Endodermal cell (in vitro differentiated cells): ENCODE results near the gene C2orf74. TPM values are rescaled to one million over a fixed set of nuclear protein-coding genes. Genes with fewer than 3 reads are reported as not detected.
A peak's percentile ranks its signal among the peaks of the same experiment; 100 is the strongest.

ENCODE experiments used
- DNase-seq: peaks from one replicate; pipeline ENCODE4 v3.0.0-alpha.2; 2017
- H3K27ac ChIP-seq: 2 replicates; pipeline ENCODE4 v1.5.1; 2013; ENCODE audit warnings: mild to moderate bottlenecking, low read depth, low read length, moderate library complexity
- H3K27me3 ChIP-seq: 2 replicates; pipeline ENCODE4 v1.6.1; 2013; ENCODE audit warnings: mild to moderate bottlenecking, low read length, moderate library complexity; ENCODE audit not compliant: insufficient read depth, control insufficient read depth, poor library complexity, severe bottlenecking
- H3K36me3 ChIP-seq: 2 replicates; pipeline ENCODE4 v1.7.0; 2013; ENCODE audit warnings: mild to moderate bottlenecking, low read length, moderate library complexity; ENCODE audit not compliant: control insufficient read depth, insufficient read depth
- H3K4me1 ChIP-seq: one replicate; pipeline ENCODE4 v1.7.0; 2013; ENCODE audit warnings: low read length; ENCODE audit not compliant: control insufficient read depth, insufficient read depth
- H3K4me3 ChIP-seq: 2 replicates; pipeline ENCODE4 v1.5.1; 2013; ENCODE audit warnings: mild to moderate bottlenecking, low read length, moderate library complexity
- H3K9ac ChIP-seq: 2 replicates; pipeline ENCODE4 v1.6.1; 2013; ENCODE audit warnings: mild to moderate bottlenecking, low read length, moderate library complexity; ENCODE audit not compliant: poor library complexity, severe bottlenecking; ENCODE audit errors: extremely low read depth
- H3K9me3 ChIP-seq: 2 replicates; pipeline ENCODE4 v1.6.1; 2013; ENCODE audit warnings: mild to moderate bottlenecking, low read length, moderate library complexity; ENCODE audit not compliant: control insufficient read depth
- H3K27ac Mint-ChIP-seq: 2 replicates; pipeline ENCODE4 v1.8.0; 2020; ENCODE audit warnings: mixed read lengths
- H3K27me3 Mint-ChIP-seq: 2 replicates; pipeline ENCODE4 v1.8.0; 2021; ENCODE audit warnings: mild to moderate bottlenecking, mixed read lengths; ENCODE audit not compliant: insufficient read depth
- H3K36me3 Mint-ChIP-seq: 2 replicates; pipeline ENCODE4 v1.8.0; 2020; ENCODE audit warnings: low read depth, mixed read lengths
- H3K4me1 Mint-ChIP-seq: 2 replicates; pipeline ENCODE4 v1.8.0; 2020; ENCODE audit warnings: mixed read lengths
- H3K4me3 Mint-ChIP-seq: 2 replicates; pipeline ENCODE4 v1.8.0; 2020; ENCODE audit warnings: mild to moderate bottlenecking, moderate library complexity, mixed read lengths
- H3K9me3 Mint-ChIP-seq: 2 replicates; pipeline ENCODE4 v1.8.0; 2020; ENCODE audit warnings: mild to moderate bottlenecking, mixed read lengths
- WGBS, 2 experiments: methylation state at CpG; one replicate each; pipeline versions ENCODE4 v1.1.5 to v1.1.7; 2013; ENCODE audit warnings: missing lambda C conversion rate in 2 of 2, mixed read lengths in 1 of 2; ENCODE audit not compliant: insufficient coverage in 1 of 2, insufficient read length in 1 of 2; 5-methylcytosine and 5-hydroxymethylcytosine counted together
- total RNA-seq, 2 donors: library from RNA; stranded (reverse); fragmentation: NEBNext Ultra II Directional in 1 of 2; extraction: Animal tissue kit (Norgen Biotek cat#: 25700) in 1 of 2; gene quantifications; 2 replicates in 1 of 2; 3 replicates in 1 of 2; pipeline ENCODE4 v1.2.1, GENCODE V29; 2021
- TF ChIP-seq, protein P1 (sequence below): fragments of 200-600 bp; sonication (generic); conservative IDR thresholded peaks from 2 replicates; pipeline ENCODE4 v1.5.0; 2021; ENCODE audit warnings: antibody characterized with exemption, mild to moderate bottlenecking

The C2orf74 gene
- total RNA-seq, 2 donors from 2014 or later: 10.2 to 15.7 TPM

DNA sequence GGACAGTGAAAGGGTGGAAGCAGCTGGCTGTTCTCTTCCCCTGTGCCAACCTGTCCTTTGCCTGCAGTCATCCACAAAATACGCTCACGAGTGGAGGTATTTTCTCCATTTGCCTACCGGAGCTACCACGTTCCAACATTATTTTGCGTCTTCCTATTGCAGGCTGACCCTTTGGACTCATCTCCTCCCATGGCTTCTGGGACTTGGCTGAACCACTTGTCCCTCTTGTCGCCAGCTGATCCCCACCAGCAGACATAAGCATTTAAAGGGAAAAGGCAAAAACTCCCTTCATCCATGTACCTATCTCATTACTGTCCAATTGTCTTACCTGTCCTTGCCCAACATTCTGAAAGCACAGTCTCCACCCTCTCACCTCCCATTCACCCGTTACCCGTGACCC, 13.0 kb downstream of the C2orf74 start:
- Mint-ChIP-seq H3K4me3 (no peak overlapping the region), H3K4me1 (peaks cover 27% of the 10 kb centered on the region), H3K9me3 (no peaks in the 10 kb centered on the region), H3K27me3 (peaks cover 33% of the 10 kb centered on the region), H3K36me3 (peaks cover 9% of the 10 kb centered on the region), H3K27ac (no peak overlapping the region)
- TF ChIP-seq, protein P1, sequence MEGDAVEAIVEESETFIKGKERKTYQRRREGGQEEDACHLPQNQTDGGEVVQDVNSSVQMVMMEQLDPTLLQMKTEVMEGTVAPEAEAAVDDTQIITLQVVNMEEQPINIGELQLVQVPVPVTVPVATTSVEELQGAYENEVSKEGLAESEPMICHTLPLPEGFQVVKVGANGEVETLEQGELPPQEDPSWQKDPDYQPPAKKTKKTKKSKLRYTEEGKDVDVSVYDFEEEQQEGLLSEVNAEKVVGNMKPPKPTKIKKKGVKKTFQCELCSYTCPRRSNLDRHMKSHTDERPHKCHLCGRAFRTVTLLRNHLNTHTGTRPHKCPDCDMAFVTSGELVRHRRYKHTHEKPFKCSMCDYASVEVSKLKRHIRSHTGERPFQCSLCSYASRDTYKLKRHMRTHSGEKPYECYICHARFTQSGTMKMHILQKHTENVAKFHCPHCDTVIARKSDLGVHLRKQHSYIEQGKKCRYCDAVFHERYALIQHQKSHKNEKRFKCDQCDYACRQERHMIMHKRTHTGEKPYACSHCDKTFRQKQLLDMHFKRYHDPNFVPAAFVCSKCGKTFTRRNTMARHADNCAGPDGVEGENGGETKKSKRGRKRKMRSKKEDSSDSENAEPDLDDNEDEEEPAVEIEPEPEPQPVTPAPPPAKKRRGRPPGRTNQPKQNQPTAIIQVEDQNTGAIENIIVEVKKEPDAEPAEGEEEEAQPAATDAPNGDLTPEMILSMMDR: no peak
- Histone ChIP-seq H3K27me3 (no peaks in the 10 kb centered on the region), H3K4me3 (no peak overlapping the region), H3K4me1 (peaks cover 17% of the 10 kb centered on the region), H3K9me3 (no peaks in the 10 kb centered on the region), H3K27ac (no peak overlapping the region), H3K9ac (no peak overlapping the region), H3K36me3 (peaks cover 11% of the 10 kb centered on the region)
- no peak for DNase-seq
- 91 to 94% methylated on average over 8 of the region's 8 CpGs for WGBS, 2 experiments

DNA sequence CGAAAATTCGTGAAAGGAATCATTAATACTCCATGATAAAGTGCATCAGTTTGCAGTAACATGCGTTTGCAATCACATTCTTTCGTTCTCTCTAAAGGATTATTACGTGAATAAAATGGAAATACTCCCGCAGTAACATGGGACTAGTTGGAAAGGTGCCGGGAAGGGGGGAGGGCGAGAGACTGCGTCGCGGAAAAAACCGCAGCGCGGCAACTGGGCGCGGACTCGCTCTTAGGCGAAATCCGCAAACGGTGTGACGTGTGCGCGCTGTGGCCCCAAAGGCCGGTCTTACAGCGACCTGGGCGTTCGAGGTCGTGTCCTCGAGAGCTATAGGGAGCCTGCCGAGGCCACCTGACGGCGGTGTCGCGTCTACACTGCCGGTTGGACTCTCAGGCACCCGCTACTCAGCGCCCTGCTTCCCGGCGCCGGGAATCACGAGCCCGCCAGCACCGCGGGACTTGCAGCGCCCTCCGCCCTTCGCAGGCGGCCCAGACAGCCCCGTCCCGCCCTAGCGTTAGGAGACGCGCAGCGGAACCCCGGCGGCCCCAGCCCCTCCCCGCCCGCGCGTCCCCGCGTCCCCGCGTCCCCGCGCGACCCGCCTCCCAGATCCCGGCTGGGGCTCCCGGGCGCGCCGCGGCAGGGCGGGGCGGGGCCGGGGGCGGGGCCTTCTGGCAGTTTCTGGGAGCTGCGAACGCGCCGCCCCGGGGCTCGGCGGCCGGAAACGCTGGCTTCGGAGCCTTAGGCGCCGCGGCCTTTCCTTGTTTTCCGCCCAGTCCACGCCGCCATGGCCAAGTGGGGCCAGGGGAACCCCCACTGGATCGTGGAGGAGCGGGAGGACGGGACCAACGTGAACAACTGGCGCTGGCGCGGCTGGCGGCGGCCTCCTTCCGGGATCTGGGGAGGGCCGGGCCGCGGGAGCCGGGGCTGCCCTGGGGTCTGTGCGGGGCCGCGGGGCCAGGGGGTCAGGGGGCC, 15.1 kb downstream of the C2orf74 start:
- peaks cover 22% of the 10 kb centered on the region for H3K4me1 ChIP-seq
- peak overlapping the region; percentile 82 for H3K27ac ChIP-seq
- Mint-ChIP-seq H3K9me3 (no peaks in the 10 kb centered on the region), H3K36me3 (peaks cover 27% of the 10 kb centered on the region), H3K27me3 (peaks cover 33% of the 10 kb centered on the region), H3K4me1 (peaks cover 36% of the 10 kb centered on the region), H3K27ac (peak overlapping the region; percentile 91), H3K4me3 (peak overlapping the region; percentile 76)
- TF ChIP-seq, protein P1: peak; percentile 38
- H3K9ac ChIP-seq: peak overlapping the region; percentile 90
- WGBS, 2 experiments: 1 to 4% methylated on average over 15 to 111 of the region's 111 CpGs
- DNase-seq: peak; percentile 98
- peaks cover 31% of the 10 kb centered on the region for H3K36me3 ChIP-seq
- H3K9me3 ChIP-seq: no peaks in the 10 kb centered on the region
- H3K27me3 ChIP-seq: no peaks in the 10 kb centered on the region
- peak overlapping the region; percentile 82 for H3K4me3 ChIP-seq

DNA sequence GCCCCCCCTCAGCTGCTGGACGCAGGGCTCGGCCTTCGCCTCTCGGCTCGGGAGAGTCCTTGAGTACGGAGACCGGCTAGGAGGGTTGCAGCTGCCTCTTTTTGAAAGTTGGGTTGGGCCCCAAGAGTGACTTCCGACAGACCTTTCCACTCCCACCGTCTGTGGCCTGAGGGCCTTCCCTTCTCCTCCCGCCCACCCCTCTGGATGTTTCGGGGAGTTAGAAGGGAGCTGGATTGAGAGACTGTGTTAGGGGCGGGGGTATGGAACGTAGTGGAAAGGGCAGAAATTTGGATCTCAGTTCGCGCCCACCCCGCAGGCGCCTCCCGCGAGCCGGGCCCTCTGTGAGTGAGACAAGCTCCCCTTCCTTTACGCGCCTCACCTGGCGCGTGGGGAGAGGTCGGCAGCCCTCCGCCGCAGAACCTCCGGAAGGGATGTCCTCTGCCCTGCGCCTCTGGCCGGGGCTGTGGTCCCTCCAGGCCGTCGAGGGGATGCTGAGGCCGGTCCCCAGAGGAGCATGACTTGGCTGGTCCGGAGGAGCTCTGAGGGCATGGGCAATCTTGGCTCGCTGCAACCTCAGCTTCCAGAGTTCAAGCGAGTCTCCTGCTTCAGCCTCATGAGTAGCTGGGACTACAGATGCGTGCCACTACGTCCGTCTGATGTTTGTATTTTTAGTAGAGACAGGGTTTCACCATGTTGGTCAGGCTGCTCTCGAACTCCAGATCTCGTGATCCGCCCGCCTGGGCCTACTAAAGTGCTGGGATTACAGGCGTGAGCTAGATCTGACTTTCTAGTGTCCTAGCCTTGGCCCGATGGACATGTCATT, 15.9 kb downstream of the C2orf74 start:
- H3K4me1 ChIP-seq: peaks cover 22% of the 10 kb centered on the region
- Mint-ChIP-seq H3K27ac (peak overlapping the region; percentile 94), H3K4me3 (peak overlapping the region; percentile 76), H3K27me3 (peaks cover 27% of the 10 kb centered on the region), H3K4me1 (peaks cover 36% of the 10 kb centered on the region), H3K9me3 (no peaks in the 10 kb centered on the region), H3K36me3 (peaks cover 35% of the 10 kb centered on the region)
- peaks cover 38% of the 10 kb centered on the region for H3K36me3 ChIP-seq
- H3K9ac ChIP-seq: peak overlapping the region; percentile 85
- H3K4me3 ChIP-seq: peak overlapping the region; percentile 81
- peak overlapping the region; percentile 82 for H3K27ac ChIP-seq
- 49 to 80% methylated on average over 15 to 42 of the region's 45 CpGs for WGBS, 2 experiments
- peak; percentile 78 for DNase-seq
- TF ChIP-seq, protein P1: no peak
- no peaks in the 10 kb centered on the region for H3K27me3 ChIP-seq
- H3K9me3 ChIP-seq: no peaks in the 10 kb centered on the region
